DOHH2 (cell line): Measurements from ENCODE around the gene UBASH3B.

Source experiments
- H3F3A ChIP-seq: fragments of 200-600 bp; sonication (generic), shearing (Covaris generic); 2 replicates; pipeline ENCODE4 v1.6.0; 2016; ENCODE audit warnings: antibody characterized with exemption, mild to moderate bottlenecking; ENCODE audit not compliant: control insufficient read depth, insufficient read depth
- H3K27ac ChIP-seq: fragments of 200-600 bp; sonication (generic); 2 replicates; pipeline ENCODE4 v1.5.1; 2014; ENCODE audit warnings: low read depth, mild to moderate bottlenecking, low read length, moderate library complexity
- H3K27me3 ChIP-seq: fragments of 200-600 bp; sonication (generic); 2 replicates; pipeline ENCODE4 v1.6.1; 2014; ENCODE audit warnings: mild to moderate bottlenecking, low read length, mixed read lengths; ENCODE audit not compliant: control insufficient read depth
- H3K36me3 ChIP-seq: fragments of 200-600 bp; sonication (generic); 2 replicates; pipeline ENCODE4 v1.6.1; 2014; ENCODE audit warnings: mild to moderate bottlenecking, low read length, moderate library complexity, mixed read lengths; ENCODE audit not compliant: control insufficient read depth
- H3K4me1 ChIP-seq: fragments of 200-600 bp; sonication (generic); 2 replicates; pipeline ENCODE4 v1.6.1; 2014; ENCODE audit warnings: mild to moderate bottlenecking, low read length, mixed read lengths; ENCODE audit not compliant: control insufficient read depth
- H3K4me2 ChIP-seq: fragments of 200-600 bp; sonication (generic); 2 replicates; pipeline ENCODE4 v1.6.0; 2014; ENCODE audit warnings: mild to moderate bottlenecking, low read length, moderate library complexity
- H3K4me3 ChIP-seq: fragments of 200-600 bp; sonication (generic); 2 replicates; pipeline ENCODE4 v1.5.1; 2014; ENCODE audit warnings: mild to moderate bottlenecking, low read length, mixed read lengths
- H3K79me2 ChIP-seq: fragments of 200-600 bp; sonication (generic); 2 replicates; pipeline ENCODE4 v1.6.1; 2014; ENCODE audit warnings: mild to moderate bottlenecking, low read length, mixed read lengths; ENCODE audit not compliant: control insufficient read depth
- H3K9me2 ChIP-seq: fragments of 200-600 bp; sonication (generic); replicated peaks from 2 replicates; pipeline ENCODE4 v1.6.1; 2014; ENCODE audit warnings: mild to moderate bottlenecking, low read length, mixed read lengths; ENCODE audit not compliant: control insufficient read depth
- H3K9me3 ChIP-seq: fragments of 200-600 bp; sonication (generic); 2 replicates; pipeline ENCODE4 v1.6.1; 2014; ENCODE audit warnings: antibody characterized with exemption, low read length, mixed read lengths; ENCODE audit not compliant: control insufficient read depth, insufficient read depth
- H4K20me1 ChIP-seq: fragments of 200-600 bp; sonication (generic); 2 replicates; pipeline ENCODE4 v1.6.0; 2014; ENCODE audit warnings: low read depth, mild to moderate bottlenecking, antibody characterized with exemption, low read length, moderate library complexity; ENCODE audit not compliant: control insufficient read depth, insufficient read depth
- EZH2phosphoT487 ChIP-seq: fragments of 200-600 bp; sonication (generic); IDR thresholded peaks from 2 replicates; pipeline ENCODE4 v1.6.1; 2017; ENCODE audit warnings: borderline replicate concordance, mild to moderate bottlenecking, antibody characterized with exemption, low read length, moderate library complexity, mixed read lengths
- TF ChIP-seq, protein P1 (sequence below): fragments of 200-600 bp; sonication (generic); IDR thresholded peaks from one replicate; pipeline ENCODE4 v1.5.1; 2014; ENCODE audit warnings: antibody characterized with exemption, mild to moderate bottlenecking, low read depth, low read length; ENCODE audit not compliant: poor library complexity, severe bottlenecking

The UBASH3B gene

DNA sequence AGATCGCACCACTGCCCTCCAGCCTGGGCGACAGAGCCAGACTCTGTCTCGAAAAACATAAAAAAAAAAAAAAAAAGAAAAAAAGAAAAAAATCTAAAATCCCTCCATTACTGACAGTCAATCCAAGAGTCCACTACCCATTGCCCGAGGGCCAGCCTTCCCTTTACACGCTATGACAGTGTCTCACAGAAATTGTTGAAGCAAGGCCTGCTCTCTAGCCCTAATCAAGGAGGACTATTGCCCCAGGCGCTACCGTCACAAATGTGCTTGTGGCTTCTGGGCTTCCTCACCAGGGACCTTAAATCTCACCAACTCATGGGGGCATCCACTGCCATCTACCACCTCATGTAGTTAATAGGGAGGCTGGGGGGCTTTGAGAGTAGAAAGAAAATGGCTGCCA lies 49.9 kb downstream of the UBASH3B start:
- Histone ChIP-seq H3K27ac (no peak overlapping the region), H3K36me3 (peaks cover 5% of the 10 kb centered on the region; the same call in 1 of the 2 replicates), H4K20me1 (no peaks in the 10 kb centered on the region), H3K4me3 (no peak overlapping the region), H3F3A (peaks cover 4% of the 10 kb centered on the region; the same call in 1 of the 2 replicates), H3K4me1 (peaks cover 55% of the 10 kb centered on the region), H3K9me3 (no peaks in the 10 kb centered on the region), H3K9me2 (no peaks in the 10 kb centered on the region), H3K79me2 (peaks cover 40% of the 10 kb centered on the region), H3K27me3 (no peaks in the 10 kb centered on the region), H3K4me2 (no peak overlapping the region)
- TF ChIP-seq EZH2phosphoT487, result no peak
- TF ChIP-seq, protein P1, sequence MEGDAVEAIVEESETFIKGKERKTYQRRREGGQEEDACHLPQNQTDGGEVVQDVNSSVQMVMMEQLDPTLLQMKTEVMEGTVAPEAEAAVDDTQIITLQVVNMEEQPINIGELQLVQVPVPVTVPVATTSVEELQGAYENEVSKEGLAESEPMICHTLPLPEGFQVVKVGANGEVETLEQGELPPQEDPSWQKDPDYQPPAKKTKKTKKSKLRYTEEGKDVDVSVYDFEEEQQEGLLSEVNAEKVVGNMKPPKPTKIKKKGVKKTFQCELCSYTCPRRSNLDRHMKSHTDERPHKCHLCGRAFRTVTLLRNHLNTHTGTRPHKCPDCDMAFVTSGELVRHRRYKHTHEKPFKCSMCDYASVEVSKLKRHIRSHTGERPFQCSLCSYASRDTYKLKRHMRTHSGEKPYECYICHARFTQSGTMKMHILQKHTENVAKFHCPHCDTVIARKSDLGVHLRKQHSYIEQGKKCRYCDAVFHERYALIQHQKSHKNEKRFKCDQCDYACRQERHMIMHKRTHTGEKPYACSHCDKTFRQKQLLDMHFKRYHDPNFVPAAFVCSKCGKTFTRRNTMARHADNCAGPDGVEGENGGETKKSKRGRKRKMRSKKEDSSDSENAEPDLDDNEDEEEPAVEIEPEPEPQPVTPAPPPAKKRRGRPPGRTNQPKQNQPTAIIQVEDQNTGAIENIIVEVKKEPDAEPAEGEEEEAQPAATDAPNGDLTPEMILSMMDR, result no peak

DNA sequence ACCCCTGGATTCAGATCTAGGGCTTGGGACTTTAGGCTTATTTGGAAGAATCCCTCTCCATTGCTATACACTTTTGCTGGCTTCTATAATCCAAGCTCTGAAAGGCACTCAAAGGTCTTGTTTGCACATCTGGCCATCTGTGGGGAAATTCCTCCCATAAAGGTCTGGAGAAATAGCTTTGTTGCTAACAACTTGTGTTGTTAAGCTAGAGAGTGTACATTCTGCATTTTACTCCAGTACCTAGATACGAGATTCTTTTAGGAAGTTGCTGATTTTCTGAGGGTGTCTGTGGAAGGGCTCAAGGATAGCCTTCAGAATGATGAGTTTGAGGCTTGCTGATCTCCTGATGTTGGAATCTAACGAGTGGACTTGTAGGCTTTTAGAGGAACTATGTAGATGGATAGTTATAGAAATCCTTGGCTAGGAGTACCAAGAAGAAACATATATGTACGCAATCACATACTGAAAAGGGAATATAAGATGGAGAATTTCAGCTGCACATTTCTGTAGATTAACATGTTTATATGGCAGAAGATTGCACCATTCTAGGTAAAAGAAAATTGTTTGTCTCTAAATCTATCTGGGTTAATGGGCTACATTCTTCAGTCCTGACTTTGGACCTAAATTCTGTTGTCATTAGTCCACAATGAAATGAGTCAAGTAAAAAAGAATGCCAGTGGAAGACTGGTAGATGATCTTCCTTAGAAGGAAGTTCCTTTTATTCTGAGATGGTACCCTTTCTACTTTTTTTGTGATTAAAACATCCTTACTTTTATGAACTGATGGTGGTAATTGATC lies 51.0 kb downstream of the UBASH3B start:
- Histone ChIP-seq H3K79me2 (peaks cover 29% of the 10 kb centered on the region), H4K20me1 (no peaks in the 10 kb centered on the region), H3K4me2 (no peak overlapping the region), H3F3A (no peaks in the 10 kb centered on the region), H3K4me3 (no peak overlapping the region), H3K9me2 (no peaks in the 10 kb centered on the region), H3K27ac (no peak overlapping the region), H3K36me3 (peaks cover 5% of the 10 kb centered on the region; the same call in 1 of the 2 replicates), H3K27me3 (no peaks in the 10 kb centered on the region), H3K9me3 (no peaks in the 10 kb centered on the region), H3K4me1 (peaks cover 46% of the 10 kb centered on the region)
- TF ChIP-seq, protein P1, result no peak
- TF ChIP-seq EZH2phosphoT487, result no peak

DNA sequence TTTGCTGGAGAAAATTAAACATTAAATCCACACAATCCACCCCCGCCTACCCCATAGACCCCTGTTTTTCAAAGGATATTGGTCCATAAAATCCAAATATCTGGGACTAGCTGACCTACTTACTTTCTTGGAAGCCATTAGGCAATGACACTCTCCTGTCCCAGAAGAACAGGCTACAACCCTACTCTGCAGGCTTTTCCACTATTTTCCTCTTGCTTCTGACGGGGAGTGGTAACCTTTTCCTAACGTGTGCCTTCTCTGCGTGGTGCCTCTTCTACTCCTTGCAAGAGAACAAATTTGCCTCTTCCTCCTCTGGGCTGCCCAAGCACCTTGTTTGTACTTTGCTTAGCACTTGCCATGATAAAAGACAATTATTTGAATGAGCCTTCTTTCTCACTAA lies 51.6 kb downstream of the UBASH3B start:
- Histone ChIP-seq H3K4me2 (no peak overlapping the region), H3K27me3 (no peaks in the 10 kb centered on the region), H4K20me1 (no peaks in the 10 kb centered on the region), H3K36me3 (peaks cover under 1% of the 10 kb centered on the region; the same call in 1 of the 2 replicates), H3K9me3 (no peaks in the 10 kb centered on the region), H3K79me2 (peaks cover 23% of the 10 kb centered on the region), H3K27ac (no peak overlapping the region), H3K9me2 (no peaks in the 10 kb centered on the region), H3K4me1 (peaks cover 46% of the 10 kb centered on the region), H3K4me3 (no peak overlapping the region), H3F3A (no peaks in the 10 kb centered on the region)
- TF ChIP-seq EZH2phosphoT487, result no peak
- TF ChIP-seq, protein P1, result no peak
